Gastroesophageal sphincter (tissue), 3 donors: ENCODE measurements around the gene CDR2.

Source experiments
- CTCF ChIP-seq, 4 experiments: fragments of 200-600 bp in 2 of 4; fragments of 450-650 bp in 2 of 4; sonication (generic) in 1 of 4; IDR thresholded peaks; one replicate each; pipeline ENCODE4 v1.5.1; 2017 to 2019; ENCODE audit warnings: antibody characterized with exemption in 4 of 4, mild to moderate bottlenecking in 2 of 4, moderate library complexity in 2 of 4
- POLR2AphosphoS5 ChIP-seq: sonication (generic); formaldehyde crosslinking; IDR thresholded peaks from one replicate; pipeline ENCODE4 v1.6.1; 2017; ENCODE audit warnings: antibody characterized with exemption

- TF ChIP-seq CTCF (IDR thresholded peaks at IDR 0.05) = no peak
- no peak for TF ChIP-seq POLR2AphosphoS5
Measured at GRCh38 chr16:22306788-22307187, 67.6 kb downstream of the CDR2 start.
